Fibroblast of mammary gland (primary cell): ENCODE data around the gene PXMP2.
"Not testable (repeated sequence)": the region's sequence is repeated elsewhere in the genome, so short reads cannot be mapped to it uniquely, and the experiment has no call there.

ENCODE experiments used
- DNase-seq: peaks from one replicate; pipeline ENCODE4 v3.0.0-alpha.2; 2010; ENCODE audit warnings: low read depth
- H3K4me3 ChIP-seq: 2 replicates; pipeline ENCODE4 v1.5.1; 2011; ENCODE audit warnings: low read depth, mild to moderate bottlenecking, low read length, moderate library complexity; ENCODE audit not compliant: control insufficient read depth
- TF ChIP-seq, protein P1 (sequence below): conservative IDR thresholded peaks from 2 replicates; pipeline ENCODE4 v1.5.1; 2011; ENCODE audit warnings: low read depth, low read length, inconsistent platforms; ENCODE audit not compliant: control insufficient read depth, insufficient read depth

The PXMP2 gene

DNA sequence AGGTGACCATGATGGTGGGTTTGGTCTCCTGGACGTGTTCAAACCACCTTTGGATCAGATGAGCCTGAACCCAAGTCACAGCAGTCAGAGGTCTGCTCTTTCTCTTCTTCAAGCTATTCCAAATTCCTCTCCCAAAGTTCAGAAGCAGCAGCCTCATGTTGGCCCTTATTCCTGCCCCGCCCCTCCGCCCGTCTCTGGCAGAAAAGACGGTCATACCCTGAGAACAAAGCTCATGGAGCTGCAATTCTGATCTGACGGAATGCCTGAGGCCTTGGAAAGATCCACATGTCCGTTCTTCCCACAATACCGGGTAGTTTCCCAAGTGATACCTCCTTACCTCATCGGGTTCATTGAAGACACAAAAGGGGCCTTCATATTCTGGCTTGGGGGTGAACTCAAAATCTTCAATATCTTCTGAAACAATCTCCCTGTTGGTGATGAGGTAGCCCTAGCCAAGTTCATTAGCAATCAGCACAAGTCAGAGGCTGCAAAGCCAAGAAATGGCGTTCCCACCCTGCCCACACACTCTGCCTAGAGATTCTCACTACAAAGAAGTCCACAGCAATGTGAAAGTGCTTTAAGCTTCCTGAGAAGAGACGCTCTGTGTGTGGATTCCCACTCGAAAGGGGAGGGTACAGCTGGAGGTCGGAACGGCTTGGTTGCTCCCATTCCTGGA lies 11.5 kb upstream of the PXMP2 start:
- TF ChIP-seq, protein P1, sequence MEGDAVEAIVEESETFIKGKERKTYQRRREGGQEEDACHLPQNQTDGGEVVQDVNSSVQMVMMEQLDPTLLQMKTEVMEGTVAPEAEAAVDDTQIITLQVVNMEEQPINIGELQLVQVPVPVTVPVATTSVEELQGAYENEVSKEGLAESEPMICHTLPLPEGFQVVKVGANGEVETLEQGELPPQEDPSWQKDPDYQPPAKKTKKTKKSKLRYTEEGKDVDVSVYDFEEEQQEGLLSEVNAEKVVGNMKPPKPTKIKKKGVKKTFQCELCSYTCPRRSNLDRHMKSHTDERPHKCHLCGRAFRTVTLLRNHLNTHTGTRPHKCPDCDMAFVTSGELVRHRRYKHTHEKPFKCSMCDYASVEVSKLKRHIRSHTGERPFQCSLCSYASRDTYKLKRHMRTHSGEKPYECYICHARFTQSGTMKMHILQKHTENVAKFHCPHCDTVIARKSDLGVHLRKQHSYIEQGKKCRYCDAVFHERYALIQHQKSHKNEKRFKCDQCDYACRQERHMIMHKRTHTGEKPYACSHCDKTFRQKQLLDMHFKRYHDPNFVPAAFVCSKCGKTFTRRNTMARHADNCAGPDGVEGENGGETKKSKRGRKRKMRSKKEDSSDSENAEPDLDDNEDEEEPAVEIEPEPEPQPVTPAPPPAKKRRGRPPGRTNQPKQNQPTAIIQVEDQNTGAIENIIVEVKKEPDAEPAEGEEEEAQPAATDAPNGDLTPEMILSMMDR = no peak
- DNase-seq = no peak
- no peak overlapping the region for H3K4me3 ChIP-seq

DNA sequence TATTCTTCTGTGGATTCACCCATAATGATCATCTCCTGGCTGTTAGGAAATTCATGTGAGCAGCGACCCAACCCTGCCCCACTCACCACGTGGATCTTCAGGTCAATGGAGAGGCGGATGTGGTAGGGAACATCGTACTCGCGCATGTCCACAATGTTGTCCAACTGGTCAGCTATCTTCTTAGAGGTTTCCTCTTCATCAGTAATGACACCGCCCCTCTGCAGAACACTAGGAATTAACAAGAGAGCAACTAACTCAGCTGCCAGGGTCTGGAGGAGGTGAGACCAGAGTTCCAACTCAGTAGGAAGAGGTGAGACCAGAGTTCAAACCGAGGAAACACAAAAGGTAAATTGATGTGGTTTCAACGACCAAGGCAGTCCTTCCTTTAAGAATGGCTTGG lies 9.9 kb upstream of the PXMP2 start:
- no peak overlapping the region for H3K4me3 ChIP-seq
- DNase-seq = no peak
- TF ChIP-seq, protein P1 = no peak

DNA sequence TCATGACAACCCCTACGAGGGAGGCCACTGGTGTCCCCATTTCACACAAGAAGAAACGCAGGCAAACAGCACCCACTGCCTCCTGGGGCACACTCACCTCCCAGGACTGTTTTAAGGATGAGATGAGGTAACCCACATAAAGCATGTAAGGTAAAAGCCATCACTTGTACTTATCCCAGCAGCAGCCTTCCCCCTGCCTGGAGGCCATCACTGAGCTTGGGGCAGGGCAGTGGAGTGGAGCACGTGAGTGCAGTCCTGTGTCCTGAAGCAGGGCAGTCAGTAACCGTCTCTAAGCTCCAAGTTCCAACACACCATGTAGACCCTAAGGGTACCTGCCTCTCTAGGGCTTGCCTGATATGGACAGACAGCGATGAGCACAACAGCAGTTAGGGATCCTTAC lies 2.0 kb upstream of the PXMP2 start:
- TF ChIP-seq, protein P1 = no peak
- H3K4me3 ChIP-seq = no peak overlapping the region
- DNase-seq = no peak

DNA sequence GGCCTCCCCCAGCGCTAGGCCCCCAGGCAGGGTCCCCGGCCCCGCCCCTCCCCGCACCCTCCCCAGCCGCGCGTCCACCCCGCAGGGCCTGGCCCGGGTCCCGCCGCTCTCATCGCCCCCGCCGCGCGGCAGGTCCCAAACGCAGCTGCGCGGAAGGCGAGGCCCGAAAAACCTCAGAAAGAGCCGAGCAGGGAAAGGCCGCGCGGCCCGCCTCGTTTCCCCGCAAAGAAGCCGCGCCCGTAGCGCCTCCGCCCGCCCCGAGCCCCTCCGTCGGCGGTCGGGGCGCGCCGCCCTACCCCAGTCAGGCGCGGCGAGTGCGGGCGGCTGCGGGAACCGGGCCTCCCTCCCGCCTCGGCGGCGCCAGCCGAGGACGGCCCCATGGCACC lies 569 bp upstream of the PXMP2 start:
- no peak for DNase-seq
- TF ChIP-seq, protein P1 = no peak
- peak overlapping the region; percentile 55 for H3K4me3 ChIP-seq

DNA sequence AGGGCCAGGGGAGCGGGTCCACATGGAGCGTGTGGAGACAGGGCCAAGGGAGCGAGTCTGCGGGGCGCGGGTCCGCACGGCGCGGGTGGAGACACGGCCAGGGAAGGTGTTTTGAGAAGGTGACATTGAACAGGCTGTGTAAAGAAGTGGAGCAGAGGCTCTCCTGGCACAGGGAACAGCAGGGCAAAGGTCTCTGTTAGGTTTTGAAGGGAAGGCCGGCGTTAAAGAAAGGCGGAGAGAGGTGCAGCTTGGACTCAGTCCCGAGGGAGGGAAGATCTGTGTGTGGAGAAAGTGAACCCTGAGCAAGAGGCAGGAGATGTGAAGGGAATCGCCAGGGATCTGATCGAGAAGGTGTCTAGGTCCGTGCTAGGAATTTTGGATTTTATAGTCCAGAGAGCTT lies 1.8 kb downstream of the PXMP2 start:
- no peak overlapping the region for H3K4me3 ChIP-seq
- no peak for DNase-seq

DNA sequence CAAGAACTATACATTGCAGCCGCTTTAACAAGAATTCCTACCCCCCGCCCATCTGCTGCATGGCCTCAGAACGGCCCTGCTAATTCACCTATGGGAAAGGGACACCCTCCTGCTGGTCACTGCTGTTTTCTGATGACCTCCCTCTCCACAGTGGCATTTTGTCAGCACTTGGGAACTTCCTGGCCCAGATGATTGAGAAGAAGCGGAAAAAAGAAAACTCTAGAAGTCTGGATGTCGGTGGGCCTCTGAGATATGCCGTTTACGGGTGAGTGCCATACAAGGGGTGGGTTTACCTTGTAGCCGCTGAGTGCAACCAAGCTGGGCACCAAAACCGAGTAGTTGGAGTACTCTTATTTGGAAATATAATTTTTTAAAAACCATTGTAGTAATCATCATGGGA lies 2.7 kb downstream of the PXMP2 start:
- DNase-seq = no peak
- TF ChIP-seq, protein P1 = no peak
- H3K4me3 ChIP-seq = no peak overlapping the region

More for the DNA sequence above, 1.8 kb downstream of the PXMP2 start:
- TF ChIP-seq, protein P1 = no peak

DNA sequence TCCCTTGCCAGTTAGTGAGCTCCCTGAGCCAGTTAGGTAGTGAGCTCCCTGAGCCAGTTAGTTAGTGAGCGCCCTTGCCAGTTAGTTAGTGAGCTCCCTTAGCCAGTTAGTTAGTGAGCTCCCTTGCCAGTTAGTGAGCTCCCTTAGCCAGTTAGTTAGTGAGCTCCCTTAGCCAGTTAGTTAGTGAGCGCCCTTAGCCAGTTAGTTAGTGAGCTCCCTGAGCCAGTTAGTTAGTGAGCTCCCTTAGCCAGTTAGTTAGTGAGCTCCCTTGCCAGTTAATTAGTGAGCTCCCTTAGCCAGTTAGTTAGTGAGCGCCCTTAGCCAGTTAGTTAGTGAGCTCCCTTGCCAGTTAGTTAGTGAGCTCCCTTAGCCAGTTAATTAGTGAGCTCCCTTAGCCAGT lies 4.6 kb downstream of the PXMP2 start:
- DNase-seq = not testable (repeated sequence)

DNA sequence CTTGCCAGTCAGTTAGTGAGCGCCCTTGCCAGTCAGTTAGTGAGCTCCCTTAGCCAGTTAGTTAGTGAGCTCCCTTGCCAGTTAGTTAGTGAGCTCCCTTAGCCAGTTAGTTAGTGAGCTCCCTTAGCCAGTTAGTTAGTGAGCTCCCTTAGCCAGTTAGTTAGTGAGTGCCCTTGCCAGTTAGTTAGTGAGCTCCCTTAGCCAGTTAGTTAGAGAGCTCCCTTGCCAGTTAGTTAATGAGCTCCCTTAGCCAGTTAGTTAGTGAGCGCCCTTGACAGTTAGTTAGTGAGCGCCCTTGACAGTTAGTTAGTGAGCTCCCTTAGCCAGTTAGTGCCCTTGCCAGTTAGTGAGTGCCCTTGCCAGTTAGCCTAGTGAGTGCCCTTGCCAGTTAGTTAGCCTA lies 7.5 kb downstream of the PXMP2 start:
- H3K4me3 ChIP-seq, DNase-seq: not testable (repeated sequence)

More for the DNA sequence above, 4.6 kb downstream of the PXMP2 start:
- H3K4me3 ChIP-seq = not testable (repeated sequence)
